ENCODE measurements around the gene TOM1L2. TPM values are rescaled to one million over a fixed set of nuclear protein-coding genes. Genes with fewer than 3 reads are reported as not detected.
"Not testable (repeated sequence)": the region's sequence is repeated elsewhere in the genome, so short reads cannot be mapped to it uniquely, and the experiment has no call there.

The TOM1L2 gene
- total RNA-seq, 1 donor from 2014 or later = 10.0 TPM

DNA sequence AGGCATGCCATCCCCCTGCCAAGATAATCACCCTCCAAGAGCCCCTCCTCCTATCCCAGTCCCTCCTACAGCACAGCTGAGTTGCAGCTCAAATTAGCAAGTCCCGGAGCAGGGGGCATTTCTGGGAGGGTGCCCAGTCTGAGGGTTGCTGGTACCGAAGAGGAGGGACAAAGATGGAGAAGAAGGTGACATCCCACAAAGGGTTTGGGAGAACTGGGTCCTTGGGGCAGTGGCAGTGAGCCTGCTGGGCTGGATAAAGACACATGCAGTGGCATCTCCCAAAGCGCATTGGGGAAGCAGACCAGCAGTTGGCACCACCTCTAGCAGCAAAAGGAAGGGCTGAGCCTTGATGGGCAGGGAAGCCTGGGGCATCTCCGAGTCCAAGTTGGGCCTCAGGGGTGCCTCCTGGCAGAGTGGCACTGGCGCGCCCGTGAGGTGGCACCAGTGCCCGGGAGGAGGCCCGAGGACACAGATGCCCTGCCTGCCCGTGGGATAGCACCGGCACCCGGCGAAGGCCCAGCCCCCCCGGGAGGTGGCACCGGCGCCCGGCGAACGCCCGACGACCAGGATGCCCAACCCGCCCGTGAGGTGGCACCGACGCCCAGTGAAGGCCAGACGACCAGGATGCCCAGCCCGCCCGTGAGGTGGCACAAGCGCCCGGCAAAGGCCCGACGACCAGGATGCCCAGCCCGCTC, 622 bp downstream of the TOM1L2 start:
- intact Hi-C loops (cut with micrococcal nuclease) = loop anchor here (1.0 to 5.0 kb wide), 5 partner anchors 13 to 380 kb away; partner anchors contain the start of genes ALKBH5, ATPAF2, GID4 and PEMT
- H3K4me1 Mint-ChIP-seq = peaks cover 29% of the 10 kb centered on the region
- DNase-seq = no peak
- H3K27ac Mint-ChIP-seq = peak overlapping the region; percentile 63
- peak overlapping the region; percentile 83 for H3K4me3 Mint-ChIP-seq
- no peaks in the 10 kb centered on the region for H3K9me3 Mint-ChIP-seq
- no peaks in the 10 kb centered on the region for H3K27me3 Mint-ChIP-seq
- no peaks in the 10 kb centered on the region for H3K36me3 Mint-ChIP-seq (ENCODE audit: low read depth)

DNA sequence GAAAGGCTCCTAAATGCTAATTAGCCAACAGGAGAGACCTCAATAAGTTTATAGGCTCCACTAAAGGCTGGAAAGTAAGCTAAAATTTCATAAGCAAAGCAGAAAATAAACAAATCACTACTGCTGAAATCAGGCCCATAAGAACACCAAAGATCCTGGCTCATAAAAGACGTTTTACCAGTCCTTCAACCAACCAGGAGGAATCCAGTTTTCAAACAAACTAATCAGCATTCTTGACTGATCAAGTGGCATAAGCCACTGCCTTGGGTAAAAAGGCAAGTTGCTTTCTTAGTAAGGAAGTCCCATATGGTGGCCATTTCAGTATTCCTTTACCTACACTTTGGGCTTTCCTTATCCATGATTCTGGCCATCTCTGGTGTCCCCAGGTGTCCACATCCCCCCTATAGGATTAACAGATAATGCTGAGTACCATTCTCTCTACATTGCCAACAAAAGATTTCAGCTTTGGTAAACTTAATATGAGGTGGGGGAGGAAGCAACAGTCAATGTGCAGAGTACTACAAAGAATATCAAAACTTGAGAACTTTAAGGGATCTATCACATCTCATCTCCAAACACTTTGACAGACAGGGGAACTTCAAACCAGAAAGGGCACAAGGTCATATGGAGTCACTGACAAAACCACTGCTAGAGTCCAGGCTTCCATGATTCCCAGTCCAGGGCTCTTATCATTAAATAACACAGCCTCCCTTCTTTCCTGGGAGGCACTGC, 1.3 kb downstream of the TOM1L2 start:
- Mint-ChIP-seq H3K27ac (peak overlapping the region; percentile 63), H3K4me1 (peaks cover 35% of the 10 kb centered on the region), H3K9me3 (no peaks in the 10 kb centered on the region), H3K27me3 (no peaks in the 10 kb centered on the region), H3K36me3 (ENCODE audit: low read depth) (no peaks in the 10 kb centered on the region), H3K4me3 (peak overlapping the region; percentile 83)
- intact Hi-C loops (cut with micrococcal nuclease) = loop anchor here (5.0 kb wide), 1 partner anchor 289 kb away; the partner anchor contains the start of gene RAI1
- DNase-seq = no peak

DNA sequence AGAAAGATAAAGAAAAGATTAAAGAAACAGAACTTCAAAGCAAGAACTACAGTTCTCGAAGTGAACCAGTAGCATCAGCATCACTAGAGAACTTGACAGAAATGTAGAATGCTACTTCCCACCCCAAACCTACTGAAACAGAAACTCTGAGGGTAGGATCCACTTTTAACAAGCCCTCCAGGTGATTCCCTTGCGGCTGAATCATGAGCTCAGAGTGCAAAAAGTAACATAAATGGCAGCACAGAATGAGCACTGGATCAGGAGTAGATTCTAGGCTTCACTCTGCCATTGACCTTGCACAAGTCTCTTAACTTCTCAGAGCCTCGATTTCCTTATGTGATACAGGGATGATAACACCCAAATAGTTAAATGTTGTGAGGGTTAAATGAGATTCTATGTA, 5.8 kb downstream of the TOM1L2 start:
- DNase-seq = peak; percentile 69
- Mint-ChIP-seq H3K27me3 (no peaks in the 10 kb centered on the region), H3K36me3 (ENCODE audit: low read depth) (peaks cover 4% of the 10 kb centered on the region), H3K4me3 (peak overlapping the region; percentile 13), H3K9me3 (peaks cover 3% of the 10 kb centered on the region), H3K4me1 (peaks cover 50% of the 10 kb centered on the region), H3K27ac (peak overlapping the region; percentile 39)
- intact Hi-C loops (cut with micrococcal nuclease) = no loop called here

DNA sequence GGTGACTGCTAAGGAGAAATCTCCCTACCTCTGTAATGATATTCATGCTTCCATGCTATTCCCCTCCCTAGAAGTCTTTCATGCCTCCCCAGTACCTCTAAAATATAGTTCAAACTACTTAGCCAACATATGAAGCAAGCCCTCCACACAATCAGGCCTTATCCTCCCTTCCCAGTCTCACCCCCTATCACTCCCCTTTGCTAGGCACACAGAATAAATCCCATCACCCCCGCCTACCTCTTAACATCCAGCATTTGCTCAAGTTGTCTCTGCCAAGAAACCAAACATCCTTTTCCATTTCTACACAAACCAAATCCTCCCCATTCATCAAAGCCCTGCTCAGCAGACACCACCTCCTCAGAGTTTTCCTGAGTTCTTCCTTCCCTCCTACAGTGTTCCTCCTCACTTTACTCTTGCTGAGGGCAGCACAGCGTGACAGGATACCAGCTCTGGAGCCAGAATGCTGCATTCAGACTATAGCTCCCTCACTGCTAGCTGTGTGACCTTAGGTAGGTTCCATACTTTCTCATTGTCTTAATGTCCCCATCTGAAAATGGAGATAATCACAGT, 7.0 kb downstream of the TOM1L2 start:
- Mint-ChIP-seq H3K4me3 (no peak overlapping the region), H3K4me1 (peaks cover 47% of the 10 kb centered on the region), H3K36me3 (ENCODE audit: low read depth) (peaks cover 10% of the 10 kb centered on the region), H3K27me3 (no peaks in the 10 kb centered on the region), H3K27ac (no peak overlapping the region), H3K9me3 (peaks cover 3% of the 10 kb centered on the region)
- DNase-seq = no peak
- intact Hi-C loops (cut with micrococcal nuclease) = no loop called here

DNA sequence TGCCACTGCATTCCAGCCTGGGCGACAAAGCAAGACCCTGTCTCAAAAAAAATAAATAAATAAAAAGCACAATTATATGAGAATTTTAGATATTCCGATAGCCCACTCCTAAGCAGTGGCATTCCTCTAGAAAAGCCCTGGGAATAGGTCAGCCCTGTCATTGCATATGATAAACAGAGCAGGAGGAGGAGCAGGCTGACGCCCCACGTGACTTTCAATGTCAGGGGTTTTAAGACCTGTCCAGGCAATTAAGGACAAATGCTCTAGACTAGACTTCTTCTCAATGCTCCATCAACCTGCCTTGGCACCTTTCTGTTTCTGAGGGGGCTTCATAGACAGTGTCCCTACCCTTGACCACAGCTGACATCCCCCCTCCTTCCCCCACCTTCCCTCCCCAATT, 7.5 kb downstream of the TOM1L2 start:
- H3K36me3 Mint-ChIP-seq (ENCODE audit: low read depth) = peaks cover 10% of the 10 kb centered on the region
- H3K9me3 Mint-ChIP-seq = peaks cover 3% of the 10 kb centered on the region
- H3K4me3 Mint-ChIP-seq = no peak overlapping the region
- DNase-seq = no peak
- H3K27me3 Mint-ChIP-seq = no peaks in the 10 kb centered on the region
- H3K4me1 Mint-ChIP-seq = peaks cover 48% of the 10 kb centered on the region
- intact Hi-C loops (cut with micrococcal nuclease) = no loop called here
- H3K27ac Mint-ChIP-seq = no peak overlapping the region

DNA sequence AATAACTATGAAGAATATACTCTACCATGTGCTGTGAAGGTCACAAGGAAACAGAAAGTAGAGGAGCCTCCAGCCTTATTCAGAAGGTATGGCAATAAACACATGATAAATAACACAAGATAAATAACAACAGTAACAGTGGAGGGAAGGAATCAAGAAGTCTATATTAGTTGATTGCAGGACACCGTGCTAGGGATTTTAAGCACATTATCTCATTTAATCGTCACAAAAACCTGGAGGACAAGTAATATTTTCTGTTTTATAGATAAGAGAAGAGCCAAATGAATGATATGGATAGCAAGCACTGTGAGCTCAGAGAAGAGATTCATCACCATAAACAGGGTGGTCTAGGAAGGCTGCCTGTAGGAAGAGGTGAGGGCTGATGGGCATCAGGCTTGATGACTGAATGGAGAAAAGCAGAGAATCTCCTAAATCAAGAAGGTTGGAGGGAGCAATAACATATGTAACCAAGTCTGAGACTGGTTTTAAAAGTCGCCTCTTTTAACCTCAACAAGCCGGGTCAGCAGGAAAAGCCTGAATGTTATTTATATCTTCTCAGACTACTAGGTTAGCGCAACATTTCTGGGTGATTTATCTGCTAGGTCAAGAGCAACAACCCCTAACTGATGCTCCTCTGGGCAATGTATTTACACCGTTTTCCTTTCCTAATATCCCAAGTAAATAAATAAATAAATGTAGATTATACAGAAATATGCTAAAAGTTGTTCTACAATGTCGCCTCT, 8.3 kb downstream of the TOM1L2 start:
- no peak overlapping the region for H3K4me3 Mint-ChIP-seq
- H3K27ac Mint-ChIP-seq = no peak overlapping the region
- H3K36me3 Mint-ChIP-seq (ENCODE audit: low read depth) = peaks cover 10% of the 10 kb centered on the region
- H3K4me1 Mint-ChIP-seq = peaks cover 56% of the 10 kb centered on the region
- H3K9me3 Mint-ChIP-seq = peaks cover 3% of the 10 kb centered on the region
- no peaks in the 10 kb centered on the region for H3K27me3 Mint-ChIP-seq
- no peak for DNase-seq
- intact Hi-C loops (cut with micrococcal nuclease) = no loop called here

DNA sequence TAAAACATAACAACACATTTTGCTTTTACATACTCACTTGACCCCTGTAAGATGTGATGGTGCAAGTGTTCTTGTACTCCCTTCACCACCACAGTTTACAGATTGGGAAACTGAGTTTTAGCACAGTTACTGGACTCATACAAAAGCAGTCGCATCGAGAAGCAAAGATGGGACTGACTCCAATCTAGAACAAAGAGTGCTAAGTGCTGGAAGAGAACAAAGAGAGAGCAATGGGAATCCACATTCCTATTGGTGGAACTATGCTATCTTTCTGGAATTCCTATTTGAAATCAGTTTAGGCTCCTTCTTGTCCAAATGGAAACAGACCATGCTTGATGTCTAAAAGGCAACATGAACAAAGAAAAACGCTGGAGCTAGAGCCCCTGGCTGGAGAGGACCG, 9.1 kb downstream of the TOM1L2 start:
- H3K9me3 Mint-ChIP-seq = peaks cover 3% of the 10 kb centered on the region
- H3K27me3 Mint-ChIP-seq = no peaks in the 10 kb centered on the region
- no peak overlapping the region for H3K4me3 Mint-ChIP-seq
- peaks cover 61% of the 10 kb centered on the region for H3K4me1 Mint-ChIP-seq
- no peak for DNase-seq
- no peak overlapping the region for H3K27ac Mint-ChIP-seq
- intact Hi-C loops (cut with micrococcal nuclease) = no loop called here
- H3K36me3 Mint-ChIP-seq (ENCODE audit: low read depth) = peaks cover 10% of the 10 kb centered on the region

DNA sequence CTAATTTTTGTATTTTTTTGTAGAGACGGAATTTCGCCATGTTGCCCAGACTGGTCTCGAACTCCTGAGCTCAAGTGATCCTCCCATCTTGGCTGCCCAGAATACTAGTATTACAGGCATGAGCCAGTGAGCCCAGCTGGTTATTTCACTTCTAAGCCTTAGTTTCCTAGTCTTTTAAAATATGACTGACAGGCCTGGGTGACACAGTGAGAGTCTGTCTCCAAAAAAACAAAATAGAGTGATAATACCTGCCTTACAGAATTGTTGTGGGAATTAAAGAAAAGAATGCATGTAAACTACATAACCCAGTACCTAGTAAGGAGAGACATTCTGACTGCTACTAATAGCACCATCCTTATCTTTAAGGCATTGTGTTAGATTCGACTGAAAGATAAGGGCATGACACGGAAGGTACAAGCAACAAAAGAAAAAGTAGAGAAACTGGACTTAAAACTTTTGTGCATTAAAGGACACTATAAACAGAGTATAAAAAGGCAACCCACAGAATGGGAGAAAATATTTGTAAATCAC, 11.6 kb downstream of the TOM1L2 start:
- peak overlapping the region; percentile 84 for H3K4me3 Mint-ChIP-seq
- H3K36me3 Mint-ChIP-seq (ENCODE audit: low read depth) = peaks cover 12% of the 10 kb centered on the region
- intact Hi-C loops (cut with micrococcal nuclease) = loop anchor here (1.0 kb wide), 1 partner anchor 41 kb away; no protein-coding TSS in a partner anchor
- no peaks in the 10 kb centered on the region for H3K27me3 Mint-ChIP-seq
- H3K9me3 Mint-ChIP-seq = peaks cover 3% of the 10 kb centered on the region
- no peak for DNase-seq
- peak overlapping the region; percentile 99 for H3K27ac Mint-ChIP-seq
- H3K4me1 Mint-ChIP-seq = peaks cover 56% of the 10 kb centered on the region

DNA sequence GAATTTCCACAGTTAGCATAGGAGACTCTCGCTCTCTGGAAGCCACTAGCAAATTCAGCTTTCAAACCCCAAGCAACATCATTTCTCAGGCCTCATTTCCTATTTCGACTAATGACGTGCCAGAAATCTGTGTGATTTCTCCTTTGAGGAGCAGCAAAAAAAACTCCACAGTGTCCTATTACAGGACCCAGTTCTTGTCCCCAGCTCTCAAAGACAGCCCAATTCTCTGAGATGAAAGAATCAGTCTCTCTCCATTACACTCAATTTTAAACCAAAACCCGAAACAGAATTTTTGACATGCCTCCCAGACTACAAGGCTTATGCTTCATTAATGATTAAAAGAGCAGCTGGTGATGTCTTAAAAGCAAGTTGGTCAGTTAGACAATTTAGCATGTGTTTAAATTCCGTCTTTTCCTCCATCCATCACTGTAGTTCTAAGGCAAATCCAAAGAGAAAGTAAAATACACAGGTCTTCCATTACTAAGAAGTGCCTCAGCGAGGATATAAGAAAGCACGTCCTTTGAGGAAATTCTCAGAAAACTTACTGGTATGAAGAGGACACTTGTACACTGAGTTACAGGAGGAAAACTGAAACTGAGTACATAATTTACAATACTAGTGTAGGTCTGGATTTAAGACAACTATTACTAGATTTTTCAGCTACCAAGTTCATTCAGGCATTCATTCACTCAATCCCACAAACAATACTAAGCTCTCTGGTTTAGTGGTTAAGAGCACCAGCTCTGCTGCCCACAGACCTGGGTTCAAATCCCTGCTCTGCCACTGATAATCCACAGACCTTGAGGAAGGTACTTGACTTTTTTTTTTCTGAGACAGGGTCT, 12.5 kb downstream of the TOM1L2 start:
- peak; percentile 78 for DNase-seq
- Mint-ChIP-seq H3K4me1 (peaks cover 52% of the 10 kb centered on the region), H3K4me3 (peak overlapping the region; percentile 84), H3K36me3 (ENCODE audit: low read depth) (peaks cover 15% of the 10 kb centered on the region), H3K27ac (peak overlapping the region; percentile 99), H3K9me3 (peaks cover 3% of the 10 kb centered on the region), H3K27me3 (no peaks in the 10 kb centered on the region)
- intact Hi-C loops (cut with micrococcal nuclease) = loop anchor here (1.0 to 5.0 kb wide), 3 partner anchors 40 to 107 kb away; partner anchors contain the start of genes ATPAF2 and GID4

DNA sequence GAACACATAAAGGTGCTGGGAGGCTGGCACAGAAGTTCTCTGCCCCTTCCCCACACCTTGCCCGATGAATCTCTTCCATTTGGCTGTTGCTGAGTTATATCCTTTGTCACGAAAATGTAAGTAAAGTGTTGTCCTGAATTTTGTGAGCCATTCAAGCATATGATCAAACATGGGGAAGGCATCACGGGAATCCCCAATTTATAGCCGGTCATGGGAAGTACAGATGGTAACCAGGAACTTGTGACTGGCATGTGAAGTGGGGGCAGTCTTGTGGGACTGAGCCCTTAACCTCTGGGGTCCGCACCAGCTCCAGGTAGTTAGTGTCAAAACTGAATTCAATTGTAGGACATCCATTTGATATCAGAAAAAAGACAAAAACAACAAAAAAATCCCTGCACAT, 13.2 kb downstream of the TOM1L2 start:
- Mint-ChIP-seq H3K27ac (peak overlapping the region; percentile 99), H3K9me3 (peaks cover 3% of the 10 kb centered on the region), H3K36me3 (ENCODE audit: low read depth) (peaks cover 17% of the 10 kb centered on the region), H3K4me1 (peaks cover 53% of the 10 kb centered on the region), H3K4me3 (peak overlapping the region; percentile 84), H3K27me3 (no peaks in the 10 kb centered on the region)
- intact Hi-C loops (cut with micrococcal nuclease) = loop anchor here (1.0 to 5.0 kb wide), 3 partner anchors 13 to 107 kb away; partner anchors contain the start of genes ATPAF2, DRC3, GID4 and TOM1L2
- no peak for DNase-seq

DNA sequence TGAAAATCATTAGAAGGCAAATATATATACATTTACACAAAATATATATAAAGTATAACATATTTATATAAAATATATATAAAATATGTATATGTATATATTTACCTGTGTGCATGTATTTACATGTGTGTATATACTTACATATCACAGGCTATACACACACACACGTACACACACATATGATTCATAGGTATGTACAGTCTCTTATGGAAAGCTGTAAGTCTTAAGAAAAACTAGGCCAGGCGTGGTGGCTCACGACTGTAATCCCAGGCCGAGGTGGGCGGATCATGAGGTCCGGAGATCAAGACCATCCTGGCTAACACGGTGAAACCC, 14.7 kb downstream of the TOM1L2 start:
- DNase-seq = no peak
- Mint-ChIP-seq H3K4me3 (peak overlapping the region; percentile 84), H3K4me1 (peaks cover 49% of the 10 kb centered on the region), H3K27ac (peak overlapping the region; percentile 99), H3K27me3 (no peaks in the 10 kb centered on the region), H3K9me3 (peaks cover 3% of the 10 kb centered on the region), H3K36me3 (ENCODE audit: low read depth) (peaks cover 14% of the 10 kb centered on the region)
- intact Hi-C loops (cut with micrococcal nuclease) = loop anchor here (5.0 kb wide), 2 partner anchors 80 to 105 kb away; partner anchors contain the start of genes ATPAF2 and GID4

DNA sequence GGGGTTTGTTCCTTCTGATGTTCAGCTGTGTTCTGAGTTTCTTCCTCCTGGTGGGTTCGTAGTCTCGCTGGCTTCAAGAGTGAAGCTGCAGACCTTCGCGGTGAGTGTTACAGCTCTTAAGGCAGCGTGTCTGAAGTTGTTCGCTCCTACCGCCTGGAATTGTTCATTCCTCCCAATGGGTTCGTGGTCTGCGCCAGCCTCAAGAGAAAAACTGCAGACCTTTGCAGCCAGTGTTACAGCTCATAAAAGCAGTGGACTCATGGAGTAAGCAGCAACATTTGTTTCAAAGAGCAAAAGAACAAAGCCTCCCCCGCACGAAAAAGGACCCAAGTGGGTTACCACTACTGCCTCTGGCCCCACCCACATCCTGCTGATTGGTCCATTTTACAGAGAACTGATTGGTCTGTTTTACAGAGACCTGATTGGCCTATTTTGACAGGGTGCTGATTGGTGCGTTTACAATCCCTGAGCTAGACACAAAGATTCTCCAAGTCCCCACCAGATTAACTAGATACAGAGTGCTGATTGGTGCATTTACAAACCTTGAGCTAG, 16.3 kb downstream of the TOM1L2 start:
- H3K9me3 Mint-ChIP-seq, DNase-seq, H3K27ac Mint-ChIP-seq, H3K27me3 Mint-ChIP-seq, H3K4me3 Mint-ChIP-seq: not testable (repeated sequence)
- intact Hi-C loops (cut with micrococcal nuclease) = loop anchor here (5.0 kb wide), 2 partner anchors 81 to 104 kb away; partner anchors contain the start of genes ATPAF2 and GID4
- peaks cover 10% of the 10 kb centered on the region for H3K36me3 Mint-ChIP-seq (ENCODE audit: low read depth)
- H3K4me1 Mint-ChIP-seq = peaks cover 42% of the 10 kb centered on the region
